HepG2 (cell line): Measurements from ENCODE around the gene ZNF513. TPM values are rescaled to one million over a fixed set of nuclear protein-coding genes. Genes with fewer than 3 reads are reported as not detected.

Experiments used
- BORCS8-MEF2B ChIP-seq: sonication (generic); formaldehyde crosslinking; IDR thresholded peaks from 2 replicates; pipeline ENCODE4 v1.8.0; 2022; ENCODE audit warnings: mild to moderate bottlenecking, missing genetic modification reagents
- ETV5 ChIP-seq: IDR thresholded peaks from 2 replicates; pipeline ENCODE4 v1.6.1; 2018; ENCODE audit warnings: missing biosample characterization, missing genetic modification reagents, inconsistent platforms, borderline replicate concordance
- FOXO1 ChIP-seq: sonication (generic); formaldehyde crosslinking; IDR thresholded peaks from 2 replicates; pipeline ENCODE4 v1.4.0; 2020; ENCODE audit warnings: missing genetic modification reagents
- IRF2 ChIP-seq: IDR thresholded peaks from 2 replicates; pipeline ENCODE4 v1.6.1; 2018; ENCODE audit warnings: missing genetic modification reagents, missing compliant biosample characterization
- KAT2B ChIP-seq: fragments of 150-350 bp; IDR thresholded peaks from 2 replicates; pipeline ENCODE4 v1.6.1; 2014; ENCODE audit warnings: low read depth, low read length, borderline replicate concordance
- KDM5A ChIP-seq: fragments of 200-600 bp; sonication (generic); IDR thresholded peaks from 2 replicates; pipeline ENCODE4 v1.7.0; 2018; ENCODE audit warnings: antibody characterized with exemption, mild to moderate bottlenecking, low read length, borderline replicate concordance
- MLLT10 ChIP-seq: sonication (generic); formaldehyde crosslinking; IDR thresholded peaks from 2 replicates; pipeline ENCODE4 v1.4.0; 2020; ENCODE audit warnings: missing genetic modification reagents
- MXD4 ChIP-seq: IDR thresholded peaks from 2 replicates; pipeline ENCODE4 v1.6.1; 2016; ENCODE audit warnings: mild to moderate bottlenecking, missing biosample characterization, missing genetic modification reagents
- NFYB ChIP-seq: sonication (generic); formaldehyde crosslinking; IDR thresholded peaks from 2 replicates; pipeline ENCODE4 v1.4.0; 2020; ENCODE audit warnings: missing genetic modification reagents
- RELA ChIP-seq: sonication (generic); formaldehyde crosslinking; IDR thresholded peaks from 2 replicates; pipeline ENCODE4 v1.4.0; 2020; ENCODE audit warnings: missing genetic modification reagents
- XBP1 ChIP-seq: sonication (generic); formaldehyde crosslinking; IDR thresholded peaks from 2 replicates; pipeline ENCODE4 v1.5.0; 2020; ENCODE audit warnings: missing genetic modification reagents
- ZBTB3 ChIP-seq: sonication (generic); formaldehyde crosslinking; IDR thresholded peaks from 2 replicates; pipeline ENCODE4 v1.4.0; 2020; ENCODE audit warnings: low read depth, mild to moderate bottlenecking, moderate library complexity, missing genetic modification reagents, borderline replicate concordance
- ZC3H13 ChIP-seq: sonication (generic); formaldehyde crosslinking; IDR thresholded peaks from 2 replicates; pipeline ENCODE4 v1.8.1; 2023; ENCODE audit warnings: mild to moderate bottlenecking, missing genetic modification reagents, moderate library complexity
- ZFP36L2 ChIP-seq: sonication (generic); formaldehyde crosslinking; IDR thresholded peaks from 2 replicates; pipeline ENCODE4 v1.4.0; 2020; ENCODE audit warnings: missing genetic modification reagents
- ZNF382 ChIP-seq: sonication (generic); formaldehyde crosslinking; IDR thresholded peaks from 2 replicates; pipeline ENCODE4 v1.5.0; 2020; ENCODE audit warnings: missing genetic modification reagents, mild to moderate bottlenecking, borderline replicate concordance
- ZNF7 ChIP-seq: IDR thresholded peaks from 2 replicates; pipeline ENCODE4 v1.6.1; 2016; ENCODE audit warnings: missing biosample characterization, missing genetic modification reagents
- ZNF724P ChIP-seq: sonication (generic); formaldehyde crosslinking; IDR thresholded peaks from 2 replicates; pipeline ENCODE4 v1.8.0; 2022; ENCODE audit warnings: missing genetic modification reagents, borderline replicate concordance
- ZZZ3 ChIP-seq: sonication (generic); formaldehyde crosslinking; IDR thresholded peaks from 2 replicates; pipeline ENCODE4 v1.4.0; 2020; ENCODE audit warnings: missing genetic modification reagents, mild to moderate bottlenecking, borderline replicate concordance
- polyA plus RNA-seq, 8 experiments: library from polyadenylated mRNA; depleted of rRNA in 3 of 8; stranded (reverse) in 7 of 8; unstranded in 1 of 8; fragments of >200 nt; fragmentation: Illumina TruSeq in 4 of 8; extraction: Trizol in 4 of 8; gene quantifications; 2 replicates each; pipeline versions ENCODE4 v1.2.1 to v1.2.3, GENCODE V29; 2011 to 2016; ENCODE audit warnings: low read depth in 4 of 8, missing spikeins in 1 of 8, mixed read lengths in 1 of 8; ENCODE audit not compliant: insufficient read depth in 1 of 8
- total RNA-seq, 5 experiments: library from RNA; depleted of rRNA; stranded (reverse); fragments of >200 nt; fragmentation: Illumina TruSeq; extraction: Trizol; gene quantifications; 2 replicates each; pipeline ENCODE4 v1.2.3, GENCODE V29; 2016; ENCODE audit warnings: low read depth in 1 of 5
- TF ChIP-seq, protein P1 (sequence below): sonication (generic); formaldehyde crosslinking; IDR thresholded peaks from 2 replicates; pipeline ENCODE4 v1.5.0; 2020; ENCODE audit warnings: mild to moderate bottlenecking, missing genetic modification reagents
- TF ChIP-seq, protein P2 (sequence below), 2 experiments: sonication (generic) in 1 of 2; formaldehyde crosslinking in 1 of 2; IDR thresholded peaks; 2 replicates each; pipeline versions ENCODE4 v1.5.1 to v1.6.1; 2011 to 2020; ENCODE audit warnings: borderline replicate concordance in 1 of 2, low read depth in 1 of 2, low read length in 1 of 2, mild to moderate bottlenecking in 1 of 2, missing genetic modification reagents in 1 of 2, moderate library complexity in 1 of 2
- TF ChIP-seq, protein P3 (sequence below): sonication (generic); formaldehyde crosslinking; IDR thresholded peaks from 2 replicates; pipeline ENCODE4 v1.5.0; 2020; ENCODE audit warnings: mild to moderate bottlenecking, low read depth, missing genetic modification reagents, borderline replicate concordance
- TF ChIP-seq, protein P4 (sequence below): sonication (generic); formaldehyde crosslinking; IDR thresholded peaks from 2 replicates; pipeline ENCODE4 v1.9.0; 2022; ENCODE audit warnings: missing genetic modification reagents, mild to moderate bottlenecking, borderline replicate concordance
- TF ChIP-seq, protein P5 (sequence below): IDR thresholded peaks from 2 replicates; pipeline ENCODE4 v1.6.1; 2018; ENCODE audit warnings: missing genetic modification reagents

The ZNF513 gene
- total and polyA plus RNA-seq, 2 of the 13 experiments (the other 11 are each of a cell fraction or from before 2014, with no cell fraction given), result 4.9 to 6.3 TPM

DNA sequence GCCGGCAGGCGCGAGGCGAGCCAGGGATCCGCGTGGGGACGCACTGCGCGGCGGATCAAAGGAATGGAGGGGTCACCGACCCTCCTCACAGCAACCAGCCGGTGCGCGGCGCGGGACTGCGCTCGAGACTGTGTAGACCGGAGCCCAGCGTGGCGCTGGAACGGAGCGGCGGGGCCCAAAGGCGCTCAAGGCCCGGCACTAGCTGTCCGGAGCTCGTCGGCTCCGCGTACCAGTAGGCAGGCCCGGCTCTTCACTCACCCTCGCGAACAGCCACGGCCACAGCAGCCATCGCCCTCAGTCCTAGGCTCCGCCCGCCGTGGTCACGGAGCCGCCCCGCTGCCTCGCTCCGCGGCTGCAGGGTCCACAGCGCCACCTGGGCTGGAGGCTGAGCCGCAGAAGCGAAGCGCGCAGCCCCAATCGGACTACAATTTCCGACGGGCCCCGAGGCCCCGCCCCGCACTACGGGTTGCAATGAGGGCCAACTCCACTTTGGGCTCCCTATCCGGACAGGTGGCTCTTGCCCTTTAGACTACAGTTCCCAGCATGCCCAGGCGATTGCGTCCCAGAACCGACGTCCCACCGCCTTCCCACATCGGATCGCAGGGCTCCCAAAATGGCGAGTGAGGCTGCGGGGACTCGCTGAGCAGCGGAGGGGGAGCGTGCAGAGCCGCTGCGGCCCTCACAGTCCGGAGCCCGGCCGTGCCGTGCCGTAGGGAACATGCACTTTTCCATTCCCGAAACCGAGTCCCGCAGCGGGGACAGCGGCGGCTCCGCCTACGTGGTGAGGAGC, 10.3 kb downstream of the ZNF513 start, which contains the start of the genes EIF2B4 and SNX17 (continued):
- TF ChIP-seq ZZZ3 (CRISPR knock-in tag) (peak; percentile 87), ZNF7 (CRISPR knock-in tag) (peak; percentile 57; the same call in 1 of the 2 replicates), RELA (CRISPR knock-in tag) (peak; percentile 79), NFYB (CRISPR knock-in tag) (peak; percentile 50; the same call in 1 of the 2 replicates), IRF2 (CRISPR knock-in tag) (peak; percentile 99), XBP1 (CRISPR knock-in tag) (peak; percentile 38; the same call in 1 of the 2 replicates), MLLT10 (no peak), MXD4 (CRISPR knock-in tag) (peak; percentile 94), ETV5 (CRISPR knock-in tag) (peak; percentile 77), KAT2B (no peak), ZNF382 (CRISPR knock-in tag) (no peak), ZBTB3 (peak; percentile 85; the same call in 1 of the 2 replicates), ZNF724P (peak; percentile 97), ZFP36L2 (CRISPR knock-in tag) (peak; percentile 31; the same call in 1 of the 2 replicates), FOXO1 (peak; percentile 64), KDM5A (peak; percentile 87), BORCS8-MEF2B (CRISPR knock-in tag) (peak; percentile 84), ZC3H13 (CRISPR knock-in tag) (peak; percentile 97)
- TF ChIP-seq, protein P1, sequence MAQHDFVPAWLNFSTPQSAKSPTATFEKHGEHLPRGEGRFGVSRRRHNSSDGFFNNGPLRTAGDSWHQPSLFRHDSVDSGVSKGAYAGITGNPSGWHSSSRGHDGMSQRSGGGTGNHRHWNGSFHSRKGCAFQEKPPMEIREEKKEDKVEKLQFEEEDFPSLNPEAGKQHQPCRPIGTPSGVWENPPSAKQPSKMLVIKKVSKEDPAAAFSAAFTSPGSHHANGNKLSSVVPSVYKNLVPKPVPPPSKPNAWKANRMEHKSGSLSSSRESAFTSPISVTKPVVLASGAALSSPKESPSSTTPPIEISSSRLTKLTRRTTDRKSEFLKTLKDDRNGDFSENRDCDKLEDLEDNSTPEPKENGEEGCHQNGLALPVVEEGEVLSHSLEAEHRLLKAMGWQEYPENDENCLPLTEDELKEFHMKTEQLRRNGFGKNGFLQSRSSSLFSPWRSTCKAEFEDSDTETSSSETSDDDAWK, result no peak
- TF ChIP-seq, protein P2, sequence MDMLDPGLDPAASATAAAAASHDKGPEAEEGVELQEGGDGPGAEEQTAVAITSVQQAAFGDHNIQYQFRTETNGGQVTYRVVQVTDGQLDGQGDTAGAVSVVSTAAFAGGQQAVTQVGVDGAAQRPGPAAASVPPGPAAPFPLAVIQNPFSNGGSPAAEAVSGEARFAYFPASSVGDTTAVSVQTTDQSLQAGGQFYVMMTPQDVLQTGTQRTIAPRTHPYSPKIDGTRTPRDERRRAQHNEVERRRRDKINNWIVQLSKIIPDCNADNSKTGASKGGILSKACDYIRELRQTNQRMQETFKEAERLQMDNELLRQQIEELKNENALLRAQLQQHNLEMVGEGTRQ (IDR thresholded peaks at IDR 0.05; ENCODE audit: low read depth, low read length), result no peak
- TF ChIP-seq, protein P2 (CRISPR knock-in tag; IDR thresholded peaks at IDR 0.05; ENCODE audit: borderline replicate concordance), result peak; percentile 54; the same call in 1 of the 2 replicates
- TF ChIP-seq, protein P3, sequence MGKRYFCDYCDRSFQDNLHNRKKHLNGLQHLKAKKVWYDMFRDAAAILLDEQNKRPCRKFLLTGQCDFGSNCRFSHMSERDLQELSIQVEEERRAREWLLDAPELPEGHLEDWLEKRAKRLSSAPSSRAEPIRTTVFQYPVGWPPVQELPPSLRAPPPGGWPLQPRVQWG (CRISPR knock-in tag), result no peak
- TF ChIP-seq, protein P4, sequence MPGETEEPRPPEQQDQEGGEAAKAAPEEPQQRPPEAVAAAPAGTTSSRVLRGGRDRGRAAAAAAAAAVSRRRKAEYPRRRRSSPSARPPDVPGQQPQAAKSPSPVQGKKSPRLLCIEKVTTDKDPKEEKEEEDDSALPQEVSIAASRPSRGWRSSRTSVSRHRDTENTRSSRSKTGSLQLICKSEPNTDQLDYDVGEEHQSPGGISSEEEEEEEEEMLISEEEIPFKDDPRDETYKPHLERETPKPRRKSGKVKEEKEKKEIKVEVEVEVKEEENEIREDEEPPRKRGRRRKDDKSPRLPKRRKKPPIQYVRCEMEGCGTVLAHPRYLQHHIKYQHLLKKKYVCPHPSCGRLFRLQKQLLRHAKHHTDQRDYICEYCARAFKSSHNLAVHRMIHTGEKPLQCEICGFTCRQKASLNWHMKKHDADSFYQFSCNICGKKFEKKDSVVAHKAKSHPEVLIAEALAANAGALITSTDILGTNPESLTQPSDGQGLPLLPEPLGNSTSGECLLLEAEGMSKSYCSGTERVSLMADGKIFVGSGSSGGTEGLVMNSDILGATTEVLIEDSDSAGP (CRISPR knock-in tag), result peak; percentile 98
- TF ChIP-seq, protein P5, sequence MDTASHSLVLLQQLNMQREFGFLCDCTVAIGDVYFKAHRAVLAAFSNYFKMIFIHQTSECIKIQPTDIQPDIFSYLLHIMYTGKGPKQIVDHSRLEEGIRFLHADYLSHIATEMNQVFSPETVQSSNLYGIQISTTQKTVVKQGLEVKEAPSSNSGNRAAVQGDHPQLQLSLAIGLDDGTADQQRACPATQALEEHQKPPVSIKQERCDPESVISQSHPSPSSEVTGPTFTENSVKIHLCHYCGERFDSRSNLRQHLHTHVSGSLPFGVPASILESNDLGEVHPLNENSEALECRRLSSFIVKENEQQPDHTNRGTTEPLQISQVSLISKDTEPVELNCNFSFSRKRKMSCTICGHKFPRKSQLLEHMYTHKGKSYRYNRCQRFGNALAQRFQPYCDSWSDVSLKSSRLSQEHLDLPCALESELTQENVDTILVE, result peak; percentile 87; the same call in 1 of the 2 replicates
